ENCODE measurements around the gene LHX5. TPM values are rescaled to one million over a fixed set of nuclear protein-coding genes. Genes with fewer than 3 reads are reported as not detected.

LHX5 gene
- total and polyA plus RNA-seq, 12 donors: not detected

GRCh38 chr12:113512568-113512967 lies 40.9 kb upstream of the LHX5 start:
- H3K4me1 ChIP-seq: no peaks in the 10 kb centered on the region
- intact Hi-C loops (cut with DNase I): no loop called here
- 14 to 16% methylated on average over 3 of the region's 3 CpGs for WGBS, 2 donors

GRCh38 chr12:113506867-113507266 lies 35.2 kb upstream of the LHX5 start:
- H3K4me1 ChIP-seq: no peaks in the 10 kb centered on the region
- DNase-seq (no peak), ATAC-seq (no peak)
- TF ChIP-seq CTCF (IDR thresholded peaks at IDR 0.05): no peak
- no peak overlapping the region for H3K4me3 ChIP-seq
- intact Hi-C loops (cut with DNase I): no loop called here
- H3K9me3 ChIP-seq: peaks cover 0 to 18% (median 0%) of the 10 kb centered on the region in 11 donors
- WGBS, 2 donors: 61 to 84% methylated on average over 2 of the region's 2 CpGs
- H3K36me3 ChIP-seq: no peaks in the 10 kb centered on the region
- H3K27ac ChIP-seq: no peak overlapping the region
- H3K27me3 ChIP-seq: peaks cover 0 to 87% (median 65%) of the 10 kb centered on the region in 7 donors

More at GRCh38 chr12:113512568-113512967, 40.9 kb upstream of the LHX5 start:
- no peak for TF ChIP-seq CTCF (IDR thresholded peaks at IDR 0.05)
- no peaks in the 10 kb centered on the region for H3K36me3 ChIP-seq
- ATAC-seq: no peak
- H3K9me3 ChIP-seq: peaks cover 0 to 6% (median 0%) of the 10 kb centered on the region in 11 donors
- no peak overlapping the region for H3K4me3 ChIP-seq
- H3K27me3 ChIP-seq: peaks cover 0 to 98% (median 90%) of the 10 kb centered on the region in 7 donors
- H3K27ac ChIP-seq: no peak overlapping the region
- no peak for DNase-seq

GRCh38 chr12:113505941-113506340 lies 34.3 kb upstream of the LHX5 start:
- intact Hi-C loops (cut with DNase I): no loop called here
- H3K4me1 ChIP-seq: no peaks in the 10 kb centered on the region
- H3K4me3 ChIP-seq: no peak overlapping the region
- 48 to 53% methylated on average over 7 of the region's 7 CpGs for WGBS, 2 donors
- no peak for TF ChIP-seq CTCF (IDR thresholded peaks at IDR 0.05)
- no peaks in the 10 kb centered on the region for H3K36me3 ChIP-seq
- H3K27me3 ChIP-seq: peaks cover 0 to 85% (median 65%) of the 10 kb centered on the region in 7 donors
- peaks cover 0 to 18% (median 0%) of the 10 kb centered on the region in 11 donors for H3K9me3 ChIP-seq
- no peak overlapping the region for H3K27ac ChIP-seq
- no peak for ATAC-seq
- no peak for DNase-seq

- Histone ChIP-seq H3K4me1 (no peaks in the 10 kb centered on the region), H3K9me3 (peaks cover 0 to 18% (median 0%) of the 10 kb centered on the region in 11 donors), H3K27me3 (peaks cover 0 to 85% (median 66%) of the 10 kb centered on the region in 7 donors), H3K36me3 (no peaks in the 10 kb centered on the region), H3K4me3 (no peak overlapping the region), H3K27ac (no peak overlapping the region)
- 71 to 82% methylated on average over 8 of the region's 8 CpGs for WGBS, 2 donors
- intact Hi-C loops (cut with DNase I): no loop called here
- ATAC-seq (no peak), DNase-seq (no peak)
- TF ChIP-seq CTCF (IDR thresholded peaks at IDR 0.05): no peak
Measured at GRCh38 chr12:113504917-113505316, 33.2 kb upstream of the LHX5 start.
